ENCODE results near the gene CRYBB3. TPM values are rescaled to one million over a fixed set of nuclear protein-coding genes. Genes with fewer than 3 reads are reported as not detected.

CRYBB3 gene
- total and polyA plus RNA-seq, 9 of the 15 experiments (the other 6 are each of a cell fraction or from before 2014, with no cell fraction given): not detected

DNA sequence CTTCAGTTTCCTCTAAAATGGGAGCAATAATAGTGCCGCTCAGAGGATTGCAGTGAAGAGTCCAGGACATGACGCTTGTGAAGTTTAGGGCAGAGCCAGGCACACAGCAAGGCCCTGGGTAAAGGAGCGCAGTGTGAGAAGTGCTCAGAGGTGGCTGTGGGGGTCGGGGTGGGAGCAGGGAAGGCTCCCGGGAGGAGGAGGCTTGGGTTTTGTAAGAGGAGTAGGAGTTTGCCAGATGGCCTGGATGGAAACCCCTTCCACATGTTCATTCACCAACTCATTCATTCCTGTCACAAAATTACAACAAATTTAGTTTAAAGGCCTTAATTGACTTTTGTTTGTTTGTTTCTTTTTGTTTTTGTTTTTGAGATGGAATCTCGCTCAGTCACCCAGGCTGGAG is 36.8 kb downstream of the CRYBB3 start:
- ATAC-seq (no peak), DNase-seq (ENCODE audit: extremely low read depth in 1 of 4, low spot score in 3 of 4) (no peak), FAIRE-seq (no peak)
- in situ Hi-C loops (cut with MboI): loop anchor here (10.0 kb wide), 1 partner anchor 98 kb away; no protein-coding TSS in a partner anchor
- Histone ChIP-seq H3K36me3 (ENCODE audit: control insufficient read depth, insufficient read depth, low read length) (no peaks in the 10 kb centered on the region), H3K79me2 (ENCODE audit: control insufficient read depth, insufficient read depth, low read length) (no peaks in the 10 kb centered on the region), H2AFZ (ENCODE audit: low read depth, low read length) (no peak overlapping the region), H3K9me3 (replicated peaks; ENCODE audit: control insufficient read depth, insufficient read depth, low read depth, low read length) (no peaks in the 10 kb centered on the region), H3K27ac (ENCODE audit: extremely low read depth, low read depth, low read length) (no peak overlapping the region), H3K27me3 (ENCODE audit: control insufficient read depth in 2 of 2, insufficient read depth in 2 of 2, low read length in 2 of 2) (no peaks in the 10 kb centered on the region), H3K4me3 (no peak overlapping the region), H3K9ac (ENCODE audit: insufficient read depth in 1 of 2, low read depth in 2 of 2, low read length in 2 of 2) (no peak overlapping the region), H4K20me1 (replicated peaks; ENCODE audit: control insufficient read depth, insufficient read depth, low read length) (no peaks in the 10 kb centered on the region), H3K4me2 (ENCODE audit: insufficient read depth, low read length) (no peak overlapping the region), H3K4me1 (replicated peaks in 1 of 2; ENCODE audit: control insufficient read depth in 2 of 2, insufficient read depth in 2 of 2, low read length in 2 of 2) (peaks cover 0 to 5% of the 10 kb centered on the region in 2 experiments; a peak in 1 of 5 replicates), H3K9me1 (ENCODE audit: control insufficient read depth, insufficient read depth, low read length) (no peaks in the 10 kb centered on the region)
- ChIA-PET CTCF (ENCODE audit: low intra/inter-chr PET ratio) (no interaction called here), POLR2A (no interaction called here)
- WGBS (ENCODE audit: insufficient coverage, low coverage, missing lambda C conversion rate): 16% methylated on average over 6 of the region's 6 CpGs
- no TSS peak for BruUV-seq (replicated peaks)
- intact Hi-C loops (cut with micrococcal nuclease): loop anchor here (5.0 to 10.0 kb wide), 2 partner anchors 96 to 468 kb away; no protein-coding TSS in a partner anchor
- TF ChIP-seq, protein P1, sequence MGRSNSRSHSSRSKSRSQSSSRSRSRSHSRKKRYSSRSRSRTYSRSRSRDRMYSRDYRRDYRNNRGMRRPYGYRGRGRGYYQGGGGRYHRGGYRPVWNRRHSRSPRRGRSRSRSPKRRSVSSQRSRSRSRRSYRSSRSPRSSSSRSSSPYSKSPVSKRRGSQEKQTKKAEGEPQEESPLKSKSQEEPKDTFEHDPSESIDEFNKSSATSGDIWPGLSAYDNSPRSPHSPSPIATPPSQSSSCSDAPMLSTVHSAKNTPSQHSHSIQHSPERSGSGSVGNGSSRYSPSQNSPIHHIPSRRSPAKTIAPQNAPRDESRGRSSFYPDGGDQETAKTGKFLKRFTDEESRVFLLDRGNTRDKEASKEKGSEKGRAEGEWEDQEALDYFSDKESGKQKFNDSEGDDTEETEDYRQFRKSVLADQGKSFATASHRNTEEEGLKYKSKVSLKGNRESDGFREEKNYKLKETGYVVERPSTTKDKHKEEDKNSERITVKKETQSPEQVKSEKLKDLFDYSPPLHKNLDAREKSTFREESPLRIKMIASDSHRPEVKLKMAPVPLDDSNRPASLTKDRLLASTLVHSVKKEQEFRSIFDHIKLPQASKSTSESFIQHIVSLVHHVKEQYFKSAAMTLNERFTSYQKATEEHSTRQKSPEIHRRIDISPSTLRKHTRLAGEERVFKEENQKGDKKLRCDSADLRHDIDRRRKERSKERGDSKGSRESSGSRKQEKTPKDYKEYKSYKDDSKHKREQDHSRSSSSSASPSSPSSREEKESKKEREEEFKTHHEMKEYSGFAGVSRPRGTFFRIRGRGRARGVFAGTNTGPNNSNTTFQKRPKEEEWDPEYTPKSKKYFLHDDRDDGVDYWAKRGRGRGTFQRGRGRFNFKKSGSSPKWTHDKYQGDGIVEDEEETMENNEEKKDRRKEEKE (IDR thresholded peaks at IDR 0.05; ENCODE audit: borderline replicate concordance in 1 of 2, control insufficient read depth in 1 of 2, low read depth in 2 of 2, low read length in 1 of 2): no peak
- TF ChIP-seq ZNF143 (CRISPR knock-in tag; IDR thresholded peaks at IDR 0.05) (no peak), XRCC5 (IDR thresholded peaks at IDR 0.05; ENCODE audit: low read depth, low read length) (no peak), ZNF583 (CRISPR knock-in tag; IDR thresholded peaks at IDR 0.05) (no peak), MTA2 (IDR thresholded peaks at IDR 0.05; ENCODE audit: low read depth) (no peak), ZNF184 (CRISPR knock-in tag; IDR thresholded peaks at IDR 0.05) (no peak), ZNF282 (CRISPR knock-in tag; IDR thresholded peaks at IDR 0.05) (no peak), HSF4 (CRISPR knock-in tag; IDR thresholded peaks at IDR 0.05; ENCODE audit: borderline replicate concordance) (no peak), NFIC (IDR thresholded peaks at IDR 0.05) (no peak)
- TF ChIP-seq, protein P2, sequence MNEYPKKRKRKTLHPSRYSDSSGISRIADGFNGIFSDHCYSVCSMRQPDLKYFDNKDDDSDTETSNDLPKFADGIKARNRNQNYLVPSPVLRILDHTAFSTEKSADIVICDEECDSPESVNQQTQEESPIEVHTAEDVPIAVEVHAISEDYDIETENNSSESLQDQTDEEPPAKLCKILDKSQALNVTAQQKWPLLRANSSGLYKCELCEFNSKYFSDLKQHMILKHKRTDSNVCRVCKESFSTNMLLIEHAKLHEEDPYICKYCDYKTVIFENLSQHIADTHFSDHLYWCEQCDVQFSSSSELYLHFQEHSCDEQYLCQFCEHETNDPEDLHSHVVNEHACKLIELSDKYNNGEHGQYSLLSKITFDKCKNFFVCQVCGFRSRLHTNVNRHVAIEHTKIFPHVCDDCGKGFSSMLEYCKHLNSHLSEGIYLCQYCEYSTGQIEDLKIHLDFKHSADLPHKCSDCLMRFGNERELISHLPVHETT (CRISPR knock-in tag; conservative IDR thresholded peaks at IDR 0.05 in 1 of 2, IDR thresholded peaks at IDR 0.05 in 1 of 2): no peak
- TF ChIP-seq, protein P3, sequence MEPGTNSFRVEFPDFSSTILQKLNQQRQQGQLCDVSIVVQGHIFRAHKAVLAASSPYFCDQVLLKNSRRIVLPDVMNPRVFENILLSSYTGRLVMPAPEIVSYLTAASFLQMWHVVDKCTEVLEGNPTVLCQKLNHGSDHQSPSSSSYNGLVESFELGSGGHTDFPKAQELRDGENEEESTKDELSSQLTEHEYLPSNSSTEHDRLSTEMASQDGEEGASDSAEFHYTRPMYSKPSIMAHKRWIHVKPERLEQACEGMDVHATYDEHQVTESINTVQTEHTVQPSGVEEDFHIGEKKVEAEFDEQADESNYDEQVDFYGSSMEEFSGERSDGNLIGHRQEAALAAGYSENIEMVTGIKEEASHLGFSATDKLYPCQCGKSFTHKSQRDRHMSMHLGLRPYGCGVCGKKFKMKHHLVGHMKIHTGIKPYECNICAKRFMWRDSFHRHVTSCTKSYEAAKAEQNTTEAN (CRISPR knock-in tag; IDR thresholded peaks at IDR 0.05): no peak
- TF ChIP-seq, protein P4, sequence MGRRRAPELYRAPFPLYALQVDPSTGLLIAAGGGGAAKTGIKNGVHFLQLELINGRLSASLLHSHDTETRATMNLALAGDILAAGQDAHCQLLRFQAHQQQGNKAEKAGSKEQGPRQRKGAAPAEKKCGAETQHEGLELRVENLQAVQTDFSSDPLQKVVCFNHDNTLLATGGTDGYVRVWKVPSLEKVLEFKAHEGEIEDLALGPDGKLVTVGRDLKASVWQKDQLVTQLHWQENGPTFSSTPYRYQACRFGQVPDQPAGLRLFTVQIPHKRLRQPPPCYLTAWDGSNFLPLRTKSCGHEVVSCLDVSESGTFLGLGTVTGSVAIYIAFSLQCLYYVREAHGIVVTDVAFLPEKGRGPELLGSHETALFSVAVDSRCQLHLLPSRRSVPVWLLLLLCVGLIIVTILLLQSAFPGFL (CRISPR knock-in tag; IDR thresholded peaks at IDR 0.05): no peak

All from K562 (cell line).